Muscle of leg (tissue), 16 donors: ENCODE data around the gene PORCN. TPM values are rescaled to one million over a fixed set of nuclear protein-coding genes. Genes with fewer than 3 reads are reported as not detected.

ENCODE experiments used
- DNase-seq: peaks from one replicate; pipeline ENCODE4 v3.0.0; 2013
- H3K27ac ChIP-seq: one replicate; pipeline ENCODE4 v1.5.1; 2013; ENCODE audit warnings: mild to moderate bottlenecking, low read length, control low read depth
- H3K27me3 ChIP-seq: one replicate; pipeline ENCODE4 v1.6.1; 2013; ENCODE audit warnings: low read length; ENCODE audit not compliant: control insufficient read depth, insufficient read depth
- H3K36me3 ChIP-seq: one replicate; pipeline ENCODE4 v1.6.1; 2013; ENCODE audit warnings: low read length; ENCODE audit not compliant: control insufficient read depth, insufficient read depth
- H3K4me1 ChIP-seq: one replicate; pipeline ENCODE4 v1.6.1; 2013; ENCODE audit warnings: low read length; ENCODE audit not compliant: control insufficient read depth, insufficient read depth
- H3K4me3 ChIP-seq: one replicate; pipeline ENCODE4 v1.5.1; 2013; ENCODE audit warnings: low read length, control low read depth
- H3K9me3 ChIP-seq: replicated peaks from 2 replicates; pipeline ENCODE4 v1.6.1; 2013; ENCODE audit warnings: low read depth, low read length; ENCODE audit not compliant: control insufficient read depth
- WGBS: methylation state at CpG from one replicate; pipeline ENCODE4 v1.1.5; 2013; ENCODE audit warnings: missing lambda C conversion rate; ENCODE audit not compliant: insufficient coverage; 5-methylcytosine and 5-hydroxymethylcytosine counted together
- long read RNA-seq, 11 donors: transcript quantifications; one replicate each; lab custom pipeline, GENCODE V29; 2026
- polyA plus RNA-seq, 8 donors: library from polyadenylated mRNA; unstranded; fragments of 120-200 nt; gene quantifications; one replicate each; pipeline versions ENCODE4 v1.2.1 to v1.2.3, GENCODE V29; 2013; ENCODE audit warnings: inconsistent platforms in 1 of 8, low replicate concordance in 1 of 8; ENCODE audit not compliant: insufficient read length in 8 of 8, insufficient read depth in 1 of 8
- total RNA-seq: library from RNA; stranded (reverse); fragments of 120-200 nt; gene quantifications from one replicate; pipeline ENCODE4 v1.2.4, GENCODE V29; 2013

Gene PORCN
- total RNA-seq (2.6 TPM), polyA plus RNA-seq (1 to 10 TPM; 3.3 to 4.7 (median 3.7) TPM)
- long read RNA-seq, donor 1, partial matches to known transcripts: 0 of 1 reads
- long read RNA-seq, donor 1, other reads (novel, unspliced or antisense): 0 of 1 reads
- long read RNA-seq, donor 2: 0 reads
- long read RNA-seq, donor 3: 0 reads
- long read RNA-seq, donor 4: 0 reads
- long read RNA-seq, donor 5, partial matches to known transcripts: 0 of 1 reads
- long read RNA-seq, donor 5, other reads (novel, unspliced or antisense): 0 of 1 reads
- long read RNA-seq, donor 6: 0 reads
- long read RNA-seq, donor 7, partial matches to known transcripts: 0 of 1 reads
- long read RNA-seq, donor 7, other reads (novel, unspliced or antisense): 0 of 1 reads
- long read RNA-seq, donor 8: 0 reads
- long read RNA-seq, donor 9: 0 reads
- long read RNA-seq, donor 10: 0 reads
- long read RNA-seq, donor 11: 0 reads

- H3K4me3 ChIP-seq: peak within 1 kb of the TSS; percentile 70
- WGBS: 39% methylated on average over 49 of the region's 65 CpGs
- H3K36me3 ChIP-seq: no peaks in the 10 kb centered on the region
- peak within 1 kb of the TSS; percentile 51 for H3K27ac ChIP-seq
- DNase-seq: peak; percentile 82
- peaks cover 7% of the 10 kb centered on the region for H3K4me1 ChIP-seq
- H3K27me3 ChIP-seq: no peaks in the 10 kb centered on the region
- peaks cover 3% of the 10 kb centered on the region for H3K9me3 ChIP-seq
These were observed at the start of gene PORCN for GRCh38 chrX:48508400-48509244. PORCN (plus strand) TSS chrX:48508992; CDS start chrX:48509821, 829 bp downstream.

GRCh38 chrX:48459483-48459882 lies 49.3 kb upstream of the PORCN start:
- no peak for DNase-seq
- Histone ChIP-seq H3K4me3 (no peak overlapping the region), H3K9me3 (peaks cover 2% of the 10 kb centered on the region), H3K4me1 (no peaks in the 10 kb centered on the region), H3K36me3 (no peaks in the 10 kb centered on the region), H3K27ac (no peak overlapping the region), H3K27me3 (no peaks in the 10 kb centered on the region)
- 85% methylated on average over 4 of the region's 6 CpGs for WGBS

DNA sequence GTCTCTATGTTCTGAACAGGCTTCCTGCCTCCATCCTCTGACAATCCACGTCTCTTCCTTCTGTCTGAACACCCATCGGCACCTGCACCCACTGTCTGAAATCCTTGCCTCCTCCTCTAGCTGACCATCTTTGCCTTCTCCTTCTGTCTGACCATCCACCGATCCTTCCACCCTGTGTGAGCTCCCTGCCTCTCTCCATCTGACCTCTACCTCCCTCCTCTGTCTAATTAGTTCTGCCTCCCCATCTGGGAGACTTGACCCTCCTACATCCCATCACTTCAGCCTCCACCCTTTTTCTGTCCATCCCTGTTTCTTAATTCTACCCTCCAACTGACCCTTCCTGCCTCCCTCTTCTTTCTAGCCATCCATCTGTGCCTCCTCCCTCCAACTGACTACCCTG lies 48.8 kb upstream of the PORCN start:
- H3K9me3 ChIP-seq: peaks cover 2% of the 10 kb centered on the region
- WGBS: 94% methylated on average over 3 of the region's 3 CpGs
- H3K4me3 ChIP-seq: no peak overlapping the region
- H3K27me3 ChIP-seq: no peaks in the 10 kb centered on the region
- H3K27ac ChIP-seq: no peak overlapping the region
- no peak for DNase-seq
- no peaks in the 10 kb centered on the region for H3K36me3 ChIP-seq
- no peaks in the 10 kb centered on the region for H3K4me1 ChIP-seq

- Histone ChIP-seq H3K4me1 (no peaks in the 10 kb centered on the region), H3K27me3 (no peaks in the 10 kb centered on the region), H3K36me3 (no peaks in the 10 kb centered on the region), H3K9me3 (peaks cover 5% of the 10 kb centered on the region), H3K4me3 (no peak overlapping the region), H3K27ac (no peak overlapping the region)
- 96% methylated on average over 9 of the region's 11 CpGs for WGBS
- no peak for DNase-seq
These were observed 48.2 kb upstream of the PORCN start for GRCh38 chrX:48460606-48461005.

DNA sequence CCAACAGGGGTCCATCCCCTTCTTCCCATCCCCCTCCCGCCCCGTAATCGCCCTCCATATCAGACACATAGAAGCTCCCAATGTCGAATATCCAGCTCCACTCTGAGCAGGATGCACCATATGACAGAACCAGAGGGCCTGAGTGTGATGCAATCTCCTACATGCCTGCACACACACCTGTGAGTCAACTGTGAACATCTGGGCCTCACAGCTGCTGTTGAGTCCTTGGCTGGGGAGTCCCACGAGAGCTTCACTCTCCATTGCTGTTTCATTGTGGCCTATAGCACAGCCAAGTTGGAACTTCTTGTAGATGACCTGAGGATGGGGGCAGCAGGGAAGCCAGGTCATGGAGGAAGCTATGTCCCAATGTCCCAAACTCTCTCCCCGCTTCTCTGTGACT lies 47.0 kb upstream of the PORCN start:
- WGBS: 72% methylated on average over 5 of the region's 6 CpGs

GRCh38 chrX:48465336-48465933 lies 43.4 kb upstream of the PORCN start:
- Histone ChIP-seq H3K27ac (peak overlapping the region; percentile 20), H3K4me3 (no peak overlapping the region), H3K9me3 (peaks cover 2% of the 10 kb centered on the region), H3K27me3 (peaks cover 15% of the 10 kb centered on the region), H3K36me3 (no peaks in the 10 kb centered on the region), H3K4me1 (peaks cover 12% of the 10 kb centered on the region)
- WGBS: 53% methylated on average over 7 of the region's 10 CpGs
- DNase-seq: peak; percentile 73

More for the DNA sequence above, 47.0 kb upstream of the PORCN start:
- Histone ChIP-seq H3K4me1 (no peaks in the 10 kb centered on the region), H3K36me3 (no peaks in the 10 kb centered on the region), H3K27me3 (no peaks in the 10 kb centered on the region), H3K4me3 (no peak overlapping the region), H3K9me3 (peaks cover 5% of the 10 kb centered on the region), H3K27ac (no peak overlapping the region)
- peak; percentile 43 for DNase-seq

- no peaks in the 10 kb centered on the region for H3K36me3 ChIP-seq
- peaks cover 12% of the 10 kb centered on the region for H3K4me1 ChIP-seq
- peaks cover 2% of the 10 kb centered on the region for H3K9me3 ChIP-seq
- no peak overlapping the region for H3K27ac ChIP-seq
- no peak overlapping the region for H3K4me3 ChIP-seq
- peaks cover 18% of the 10 kb centered on the region for H3K27me3 ChIP-seq
- WGBS: 89% methylated on average over 9 of the region's 10 CpGs
- no peak for DNase-seq
These were observed 42.1 kb upstream of the PORCN start for GRCh38 chrX:48466696-48467095.

- 40% methylated on average over 9 of the region's 10 CpGs for WGBS
- no peak overlapping the region for H3K4me3 ChIP-seq
These were observed 41.5 kb upstream of the PORCN start for GRCh38 chrX:48467281-48467761.

GRCh38 chrX:48468247-48468671 lies 40.5 kb upstream of the PORCN start:
- 28% methylated on average over 4 of the region's 18 CpGs for WGBS
- no peak for DNase-seq
- Histone ChIP-seq H3K4me3 (peak overlapping the region; percentile 15), H3K27ac (no peak overlapping the region), H3K4me1 (peaks cover 15% of the 10 kb centered on the region), H3K27me3 (peaks cover 18% of the 10 kb centered on the region), H3K9me3 (peaks cover 2% of the 10 kb centered on the region), H3K36me3 (no peaks in the 10 kb centered on the region)

More at GRCh38 chrX:48467281-48467761, 41.5 kb upstream of the PORCN start:
- Histone ChIP-seq H3K9me3 (peaks cover 2% of the 10 kb centered on the region), H3K4me1 (peaks cover 12% of the 10 kb centered on the region), H3K27ac (no peak overlapping the region), H3K36me3 (no peaks in the 10 kb centered on the region), H3K27me3 (peaks cover 18% of the 10 kb centered on the region)
- no peak for DNase-seq
